Measurements from ENCODE around the gene DMD.

- no peak for TF ChIP-seq RAD21 (conservative IDR thresholded peaks at IDR 0.05)
- no peak for TF ChIP-seq POLR2AphosphoS5 (IDR thresholded peaks at IDR 0.05)
- no peak for TF ChIP-seq CTCF (IDR thresholded peaks at IDR 0.05; ENCODE audit: poor library complexity, severe bottlenecking)
- TF ChIP-seq, protein P1, sequence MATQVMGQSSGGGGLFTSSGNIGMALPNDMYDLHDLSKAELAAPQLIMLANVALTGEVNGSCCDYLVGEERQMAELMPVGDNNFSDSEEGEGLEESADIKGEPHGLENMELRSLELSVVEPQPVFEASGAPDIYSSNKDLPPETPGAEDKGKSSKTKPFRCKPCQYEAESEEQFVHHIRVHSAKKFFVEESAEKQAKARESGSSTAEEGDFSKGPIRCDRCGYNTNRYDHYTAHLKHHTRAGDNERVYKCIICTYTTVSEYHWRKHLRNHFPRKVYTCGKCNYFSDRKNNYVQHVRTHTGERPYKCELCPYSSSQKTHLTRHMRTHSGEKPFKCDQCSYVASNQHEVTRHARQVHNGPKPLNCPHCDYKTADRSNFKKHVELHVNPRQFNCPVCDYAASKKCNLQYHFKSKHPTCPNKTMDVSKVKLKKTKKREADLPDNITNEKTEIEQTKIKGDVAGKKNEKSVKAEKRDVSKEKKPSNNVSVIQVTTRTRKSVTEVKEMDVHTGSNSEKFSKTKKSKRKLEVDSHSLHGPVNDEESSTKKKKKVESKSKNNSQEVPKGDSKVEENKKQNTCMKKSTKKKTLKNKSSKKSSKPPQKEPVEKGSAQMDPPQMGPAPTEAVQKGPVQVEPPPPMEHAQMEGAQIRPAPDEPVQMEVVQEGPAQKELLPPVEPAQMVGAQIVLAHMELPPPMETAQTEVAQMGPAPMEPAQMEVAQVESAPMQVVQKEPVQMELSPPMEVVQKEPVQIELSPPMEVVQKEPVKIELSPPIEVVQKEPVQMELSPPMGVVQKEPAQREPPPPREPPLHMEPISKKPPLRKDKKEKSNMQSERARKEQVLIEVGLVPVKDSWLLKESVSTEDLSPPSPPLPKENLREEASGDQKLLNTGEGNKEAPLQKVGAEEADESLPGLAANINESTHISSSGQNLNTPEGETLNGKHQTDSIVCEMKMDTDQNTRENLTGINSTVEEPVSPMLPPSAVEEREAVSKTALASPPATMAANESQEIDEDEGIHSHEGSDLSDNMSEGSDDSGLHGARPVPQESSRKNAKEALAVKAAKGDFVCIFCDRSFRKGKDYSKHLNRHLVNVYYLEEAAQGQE (IDR thresholded peaks at IDR 0.05; ENCODE audit: borderline replicate concordance): no peak
- TF ChIP-seq EP300 (conservative IDR thresholded peaks at IDR 0.05; ENCODE audit: poor library complexity, severe bottlenecking): no peak
- TF ChIP-seq EZH2 (IDR thresholded peaks at IDR 0.05; ENCODE audit: borderline replicate concordance, insufficient read depth, low read length, poor library complexity, severe bottlenecking): no peak
- no peak for TF ChIP-seq SMC3 (conservative IDR thresholded peaks at IDR 0.05; ENCODE audit: poor library complexity)
- TF ChIP-seq TAF1 (IDR thresholded peaks at IDR 0.05; ENCODE audit: low read depth): no peak
- TF ChIP-seq MXI1 (conservative IDR thresholded peaks at IDR 0.05; ENCODE audit: poor library complexity, severe bottlenecking): no peak
Observed at GRCh38 chrX:33126469-33126868, 84.9 kb downstream of the DMD start.
